ENCODE results near the gene MAIP1.

- TF ChIP-seq CTCF (conservative IDR thresholded peaks at IDR 0.05) (no peak), ZFX (IDR thresholded peaks at IDR 0.05) (no peak)
Measured at GRCh38 chr2:199933466-199933865, 21.9 kb upstream of the MAIP1 start.

All from C4-2B (cell line).